Transverse colon (tissue), 4 donors: ENCODE results near the gene PSAP. TPM values are rescaled to one million over a fixed set of nuclear protein-coding genes. Genes with fewer than 3 reads are reported as not detected.

Experiments
- DNase-seq: peaks from one replicate; pipeline ENCODE4 v3.0.0-alpha.2; 2019
- H3K27ac ChIP-seq, 4 donors: fragments of 200-600 bp; sonication (generic); 2 replicates each; pipeline ENCODE4 v1.5.1; 2016 to 2018; ENCODE audit warnings: inconsistent platforms in 4 of 4
- H3K27me3 ChIP-seq: fragments of 200-600 bp; sonication (generic); 2 replicates; pipeline ENCODE4 v1.5.1; 2017; ENCODE audit warnings: inconsistent platforms
- H3K36me3 ChIP-seq, 4 donors: fragments of 200-600 bp; sonication (generic); 2 replicates each; pipeline ENCODE4 v1.5.1; 2017 to 2019; ENCODE audit warnings: inconsistent platforms in 4 of 4
- H3K4me1 ChIP-seq, 4 donors: fragments of 200-600 bp; sonication (generic); 2 replicates each; pipeline ENCODE4 v1.5.1; 2017 to 2020; ENCODE audit warnings: inconsistent platforms in 4 of 4
- H3K4me3 ChIP-seq, 4 donors: fragments of 200-600 bp; sonication (generic); 1 replicate in 1 of 4; 2 replicates in 3 of 4; pipeline versions ENCODE4 v1.5.1 to v1.6.1; 2017 to 2019; ENCODE audit warnings: inconsistent platforms in 4 of 4
- H3K9me3 ChIP-seq, 2 donors: fragments of 200-600 bp; sonication (generic); 2 replicates each; pipeline ENCODE4 v1.5.1; 2017 to 2019; ENCODE audit warnings: inconsistent platforms in 2 of 2
- CTCF ChIP-seq, 5 experiments: fragments of 200-600 bp in 3 of 5; fragments of 450-650 bp in 2 of 5; sonication (generic) in 3 of 5; IDR thresholded peaks; 1 replicate in 2 of 5; 2 replicates in 3 of 5; pipeline ENCODE4 v1.5.1; 2016 to 2017; ENCODE audit warnings: antibody characterized with exemption in 5 of 5, inconsistent platforms in 3 of 5, mild to moderate bottlenecking in 2 of 5, moderate library complexity in 1 of 5
- EP300 ChIP-seq: sonication (generic); formaldehyde crosslinking; IDR thresholded peaks from one replicate; pipeline ENCODE4 v1.6.1; 2017; ENCODE audit warnings: antibody characterized with exemption, low read depth
- POLR2A ChIP-seq: fragments of 450-650 bp; IDR thresholded peaks from one replicate; pipeline ENCODE4 v1.6.1; 2016; ENCODE audit warnings: antibody characterized with exemption, mild to moderate bottlenecking, moderate library complexity
- POLR2AphosphoS5 ChIP-seq, 3 donors: sonication (generic); formaldehyde crosslinking; IDR thresholded peaks; one replicate each; pipeline ENCODE4 v1.6.1; 2016; ENCODE audit warnings: antibody characterized with exemption in 3 of 3
- WGBS, 2 donors: methylation state at CpG; one replicate each; pipeline ENCODE4 v1.1.5; 2018; ENCODE audit warnings: low coverage in 1 of 2; 5-methylcytosine and 5-hydroxymethylcytosine counted together
- in situ Hi-C, 4 donors: fragments of 200-750 bp; cut with MboI; loops; one replicate each; pipeline versions ENCODE4 v1.15.0 to v1.15.1; 2017; ENCODE audit warnings: low sequenced_read_pairs in 3 of 4, low pct_ligation_motif_present in 1 of 4, low pct_unique_long_range_greater_than_20kb in 1 of 4
- intact Hi-C: fragments of 100-400 bp; cut with DNase I; formaldehyde crosslinking; loops from one replicate; pipeline ENCODE4 v1.15.1; 2023; ENCODE audit warnings: low total_unique reads
- total RNA-seq, 4 donors: library from RNA; depleted of rRNA; stranded (reverse); fragments of >200 nt; gene quantifications; one replicate each; pipeline ENCODE4 v1.1.0, GENCODE V29; 2016

The PSAP gene
- total RNA-seq, 4 donors from 2014 or later = 383 to 667 (median 478) TPM

DNA sequence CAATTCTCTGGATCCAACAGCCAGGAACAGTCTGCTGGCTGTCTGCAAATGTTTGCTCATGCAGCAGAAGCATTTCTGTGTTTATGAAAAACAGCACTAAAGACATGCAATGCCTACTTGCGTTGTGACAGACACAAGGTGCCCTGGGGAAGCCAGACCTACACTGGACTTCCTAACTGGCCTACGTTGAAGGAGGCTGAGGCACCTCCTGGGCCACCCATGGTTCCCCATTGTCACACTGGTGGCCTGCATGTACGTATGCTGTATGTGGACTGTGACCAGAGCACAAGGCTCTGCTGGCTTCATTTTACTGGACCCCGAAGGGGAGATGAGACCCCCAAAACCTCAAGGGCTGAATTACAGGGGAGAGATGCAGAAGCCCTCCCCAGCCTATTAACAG lies 27.7 kb downstream of the PSAP start:
- intact Hi-C loops = no loop called here
- DNase-seq = no peak
- Histone ChIP-seq H3K4me3 (no peak overlapping the region), H3K9me3 (no peaks in the 10 kb centered on the region), H3K36me3 (peaks cover 0 to 92% (median 41%) of the 10 kb centered on the region in 4 donors), H3K4me1 (no peaks in the 10 kb centered on the region), H3K27me3 (no peaks in the 10 kb centered on the region), H3K27ac (no peak overlapping the region)
- WGBS, 2 donors = 81% methylated on average over 4 of the region's 4 CpGs; no CpG with 5 or more reads in 1 of the 2 donors
- no peak for TF ChIP-seq EP300
- TF ChIP-seq POLR2A = no peak
- no peak for TF ChIP-seq CTCF (IDR thresholded peaks at IDR 0.05)
- TF ChIP-seq POLR2AphosphoS5 (IDR thresholded peaks at IDR 0.05) = no peak
- in situ Hi-C loops = loop anchor here (25.0 kb wide), 3 partner anchors 111 to 511 kb away; partner anchors contain the start of genes CDH23 (in 3 of the 4), C10orf105 (in 1 of the 4) and SLC29A3 (in 1 of the 4)

GRCh38 chr10:71821909-71822763 lies 28.9 kb downstream of the PSAP start:
- intact Hi-C loops (no loop called here), in situ Hi-C loops (loop anchor here (25.0 kb wide), 3 partner anchors 110 to 510 kb away; partner anchors contain the start of genes CDH23 (in 3 of the 4), C10orf105 (in 1 of the 4) and SLC29A3 (in 1 of the 4))
- WGBS, 2 donors = 78 to 83% methylated on average over 2 to 9 of the region's 9 CpGs
- Histone ChIP-seq H3K9me3 (no peaks in the 10 kb centered on the region), H3K4me1 (no peaks in the 10 kb centered on the region), H3K4me3 (no peak overlapping the region), H3K27ac (no peak overlapping the region), H3K36me3 (peaks cover 0 to 92% (median 42%) of the 10 kb centered on the region in 4 donors), H3K27me3 (no peaks in the 10 kb centered on the region)
- no peak for TF ChIP-seq EP300
- no peak for TF ChIP-seq POLR2A
- no peak for TF ChIP-seq CTCF (IDR thresholded peaks at IDR 0.05)
- no peak for TF ChIP-seq POLR2AphosphoS5 (IDR thresholded peaks at IDR 0.05)
- no peak for DNase-seq

DNA sequence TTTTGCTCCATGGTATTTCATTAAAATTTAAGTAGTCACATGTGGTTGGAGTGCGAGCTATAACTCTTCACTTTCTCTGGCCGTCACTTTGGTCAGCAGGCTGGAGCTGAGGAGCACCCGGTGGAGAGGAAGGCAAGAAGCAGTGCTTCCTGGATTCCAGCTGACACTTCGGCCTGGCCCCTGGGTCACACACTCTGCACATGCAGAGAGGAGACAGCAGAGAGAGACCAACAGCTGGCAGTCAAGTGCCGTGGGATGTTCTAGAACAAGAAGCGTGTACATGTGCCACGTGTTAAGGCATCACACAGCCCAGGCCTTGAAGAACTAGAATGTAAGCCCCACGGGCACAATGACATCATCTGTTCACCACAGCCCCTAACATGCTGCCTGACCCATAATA lies 30.1 kb downstream of the PSAP start:
- 93 to 95% methylated on average over 4 to 8 of the region's 8 CpGs for WGBS, 2 donors
- no peaks in the 10 kb centered on the region for H3K27me3 ChIP-seq
- intact Hi-C loops = no loop called here
- no peak overlapping the region for H3K4me3 ChIP-seq
- in situ Hi-C loops = loop anchor here (25.0 kb wide), 3 partner anchors 109 to 509 kb away; partner anchors contain the start of genes CDH23 (in 3 of the 4), C10orf105 (in 1 of the 4) and SLC29A3 (in 1 of the 4)
- TF ChIP-seq EP300 = no peak
- no peak for TF ChIP-seq POLR2AphosphoS5 (IDR thresholded peaks at IDR 0.05)
- no peak for TF ChIP-seq POLR2A
- TF ChIP-seq CTCF (IDR thresholded peaks at IDR 0.05) = no peak
- H3K27ac ChIP-seq = no peak overlapping the region
- H3K4me1 ChIP-seq = no peaks in the 10 kb centered on the region
- DNase-seq = no peak
- peaks cover 0 to 87% (median 40%) of the 10 kb centered on the region in 4 donors for H3K36me3 ChIP-seq
- no peaks in the 10 kb centered on the region for H3K9me3 ChIP-seq

DNA sequence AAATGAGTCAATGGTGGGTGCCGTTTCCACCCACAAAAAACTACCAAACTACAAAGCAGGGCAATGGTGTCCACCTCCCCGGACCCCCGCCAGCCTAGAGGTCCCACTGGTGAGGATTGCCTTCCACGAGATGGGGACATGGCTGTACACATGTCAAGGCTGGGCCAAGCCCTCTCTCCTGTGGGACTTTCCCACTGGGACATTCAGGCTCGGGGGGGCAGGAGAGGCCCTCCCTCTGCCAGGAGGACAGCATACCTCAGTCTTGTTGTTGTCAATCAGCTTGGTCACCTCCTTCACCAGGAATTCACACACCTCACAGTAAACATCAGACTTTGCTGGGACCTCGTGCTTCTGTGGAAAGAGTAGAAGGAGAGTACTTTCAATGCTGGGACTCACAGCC lies 31.1 kb downstream of the PSAP start:
- no peak for TF ChIP-seq POLR2AphosphoS5 (IDR thresholded peaks at IDR 0.05)
- TF ChIP-seq CTCF (IDR thresholded peaks at IDR 0.05) = no peak
- no peak for TF ChIP-seq EP300
- no peak for TF ChIP-seq POLR2A
- 79 to 83% methylated on average over 1 to 4 of the region's 6 CpGs for WGBS, 2 donors
- intact Hi-C loops = loop anchor here (10.0 kb wide), 2 partner anchors 435 to 505 kb away; partner anchors contain the start of gene SLC29A3

More for the DNA sequence above, 31.1 kb downstream of the PSAP start:
- Histone ChIP-seq H3K27ac (no peak overlapping the region), H3K4me1 (no peaks in the 10 kb centered on the region), H3K27me3 (no peaks in the 10 kb centered on the region), H3K9me3 (no peaks in the 10 kb centered on the region), H3K36me3 (peaks cover 0 to 77% (median 36%) of the 10 kb centered on the region in 4 donors), H3K4me3 (no peak overlapping the region)
- no peak for DNase-seq
- in situ Hi-C loops = loop anchor here (10.0 to 25.0 kb wide), 5 partner anchors 108 to 508 kb away; partner anchors contain the start of genes CDH23 (in 3 of the 4), SLC29A3 (in 2 of the 4) and C10orf105 (in 1 of the 4)
